Urothelium cell line (cell line): Measurements from ENCODE around the gene SCYGR4.

ENCODE experiments used
- DNase-seq: peaks from one replicate; pipeline ENCODE4 v3.0.0; 2011; ENCODE audit warnings: low spot score, mixed read lengths
- FAIRE-seq: peaks from 2 replicates; lab custom pipeline; 2011; peaks lifted over from hg19 to GRCh38; lab: Jason Lieb, UNC

Gene SCYGR4

GRCh38 chr2:227613272-227613660, 4.0 kb upstream of the SCYGR4 start:
- DNase-seq (no peak), FAIRE-seq (no peak)

- DNase-seq (no peak), FAIRE-seq (no peak)
Measured at GRCh38 chr2:227614246-227614645, 3.1 kb upstream of the SCYGR4 start.

GRCh38 chr2:227614740-227615139, 2.6 kb upstream of the SCYGR4 start, which contains the start of gene SCYGR3:
TSS of gene SCYGR3 (minus strand) at chr2:227614840. CDS start at chr2:227614840, 0 bp downstream.
- no peak for FAIRE-seq
- DNase-seq, result no peak

GRCh38 chr2:227615181-227615580, 2.1 kb upstream of the SCYGR4 start:
- FAIRE-seq (no peak), DNase-seq (no peak)

GRCh38 chr2:227615906-227616305, 1.4 kb upstream of the SCYGR4 start:
- DNase-seq, result no peak
- no peak for FAIRE-seq

GRCh38 chr2:227616631-227617030, 667 bp upstream of the SCYGR4 start:
- DNase-seq (no peak), FAIRE-seq (no peak)

- DNase-seq (peak; percentile 25), FAIRE-seq (no peak)
Measured at GRCh38 chr2:227623226-227623625, 5.9 kb downstream of the SCYGR4 start.

GRCh38 chr2:227625420-227625819, 8.1 kb downstream of the SCYGR4 start:
- FAIRE-seq, result no peak
- DNase-seq, result no peak

- peak; percentile 82 for FAIRE-seq
Measured at GRCh38 chr2:227626580-227627151, 9.4 kb downstream of the SCYGR4 start.

GRCh38 chr2:227627769-227628168, 10.5 kb downstream of the SCYGR4 start:
- no peak for DNase-seq
- FAIRE-seq, result no peak

More at GRCh38 chr2:227626580-227627151, 9.4 kb downstream of the SCYGR4 start:
- DNase-seq, result no peak

GRCh38 chr2:227629435-227629834, 12.1 kb downstream of the SCYGR4 start:
- no peak for DNase-seq
- FAIRE-seq, result no peak

GRCh38 chr2:227630322-227630721, 13.0 kb downstream of the SCYGR4 start:
- DNase-seq (no peak), FAIRE-seq (no peak)

- DNase-seq (no peak), FAIRE-seq (no peak)
Measured at GRCh38 chr2:227632827-227633226, 15.5 kb downstream of the SCYGR4 start.

- DNase-seq, result no peak
- FAIRE-seq, result no peak
Measured at GRCh38 chr2:227634201-227634600, 16.9 kb downstream of the SCYGR4 start.

- DNase-seq, result no peak
- FAIRE-seq, result no peak
Measured at GRCh38 chr2:227642656-227643055, 25.4 kb downstream of the SCYGR4 start.

- FAIRE-seq (no peak), DNase-seq (no peak)
Measured at GRCh38 chr2:227643990-227644551, 26.8 kb downstream of the SCYGR4 start.

GRCh38 chr2:227653419-227653818, 36.1 kb downstream of the SCYGR4 start:
- no peak for FAIRE-seq

GRCh38 chr2:227654426-227654825, 37.1 kb downstream of the SCYGR4 start:
- no peak for DNase-seq
- FAIRE-seq, result no peak

More at GRCh38 chr2:227653419-227653818, 36.1 kb downstream of the SCYGR4 start:
- no peak for DNase-seq

GRCh38 chr2:227655454-227655853, 38.2 kb downstream of the SCYGR4 start:
- DNase-seq (peak; percentile 83), FAIRE-seq (no peak)

GRCh38 chr2:227657199-227657845, 40.0 kb downstream of the SCYGR4 start:
- no peak for FAIRE-seq

GRCh38 chr2:227661025-227661649, 43.8 kb downstream of the SCYGR4 start:
- peak; percentile 44 for FAIRE-seq

More at GRCh38 chr2:227657199-227657845, 40.0 kb downstream of the SCYGR4 start:
- DNase-seq, result no peak

GRCh38 chr2:227661827-227662226, 44.5 kb downstream of the SCYGR4 start:
- no peak for DNase-seq
- no peak for FAIRE-seq

More at GRCh38 chr2:227661025-227661649, 43.8 kb downstream of the SCYGR4 start:
- DNase-seq, result no peak
